Umbilical cord (tissue), 2 donors: Measurements from ENCODE around the gene FNDC3B. TPM values are rescaled to one million over a fixed set of nuclear protein-coding genes. Genes with fewer than 3 reads are reported as not detected.

Experiments used
- DNase-seq: peaks from one replicate; pipeline ENCODE4 v3.0.0-alpha.2; 2015; ENCODE audit warnings: low spot score
- total RNA-seq: library from RNA; depleted of rRNA; stranded (reverse); fragments of >200 nt; gene quantifications from one replicate; pipeline ENCODE4 v1.2.3, GENCODE V29; 2014; ENCODE audit warnings: low replicate concordance; ENCODE audit not compliant: insufficient read depth

Gene FNDC3B
- total RNA-seq, 1 donor from 2014 or later = 266 TPM

- peak; percentile 93 for DNase-seq
These were observed 241.2 kb downstream of the FNDC3B start for GRCh38 chr3:172280406-172281051.

GRCh38 chr3:172281884-172282283 lies 242.5 kb downstream of the FNDC3B start:
- DNase-seq = no peak

GRCh38 chr3:172282850-172283249 lies 243.5 kb downstream of the FNDC3B start:
- DNase-seq = no peak

- no peak for DNase-seq
These were observed 244.5 kb downstream of the FNDC3B start for GRCh38 chr3:172283841-172284357.

GRCh38 chr3:172285844-172286243 lies 246.5 kb downstream of the FNDC3B start:
- no peak for DNase-seq

GRCh38 chr3:172286548-172287148 lies 247.3 kb downstream of the FNDC3B start:
- DNase-seq = peak; percentile 55

GRCh38 chr3:172287937-172288477 lies 248.6 kb downstream of the FNDC3B start:
- DNase-seq = no peak

- no peak for DNase-seq
These were observed 249.3 kb downstream of the FNDC3B start for GRCh38 chr3:172288651-172289050.

- no peak for DNase-seq
These were observed 250.2 kb downstream of the FNDC3B start for GRCh38 chr3:172289583-172289982.

- DNase-seq = no peak
These were observed 251.1 kb downstream of the FNDC3B start for GRCh38 chr3:172290457-172290856.

GRCh38 chr3:172291650-172292049 lies 252.3 kb downstream of the FNDC3B start:
- no peak for DNase-seq

GRCh38 chr3:172292422-172292821 lies 253.0 kb downstream of the FNDC3B start:
- no peak for DNase-seq

- no peak for DNase-seq
These were observed 253.7 kb downstream of the FNDC3B start for GRCh38 chr3:172293093-172293492.

- no peak for DNase-seq
These were observed 254.9 kb downstream of the FNDC3B start for GRCh38 chr3:172294223-172294806.

GRCh38 chr3:172296248-172296974 lies 257.0 kb downstream of the FNDC3B start:
- DNase-seq = no peak

- no peak for DNase-seq
These were observed 257.6 kb downstream of the FNDC3B start for GRCh38 chr3:172296975-172297332.

- DNase-seq = no peak
These were observed 258.9 kb downstream of the FNDC3B start for GRCh38 chr3:172298247-172298646.

GRCh38 chr3:172300187-172300586 lies 260.8 kb downstream of the FNDC3B start:
- DNase-seq = no peak

- DNase-seq = no peak
These were observed 261.5 kb downstream of the FNDC3B start for GRCh38 chr3:172300862-172301261.

- DNase-seq = no peak
These were observed 262.8 kb downstream of the FNDC3B start for GRCh38 chr3:172302203-172302602.

- DNase-seq = no peak
These were observed 263.8 kb downstream of the FNDC3B start for GRCh38 chr3:172303181-172303580.

GRCh38 chr3:172303941-172304558 lies 264.7 kb downstream of the FNDC3B start:
- DNase-seq = no peak
